Astrocyte of the spinal cord (primary cell): ENCODE results near the gene CBLL2.

Experiments used
- DNase-seq: peaks from one replicate; pipeline ENCODE4 v3.0.0; 2011; ENCODE audit warnings: low read depth, low spot score
- H3K4me3 ChIP-seq: 2 replicates; pipeline ENCODE4 v1.5.1; 2011; ENCODE audit warnings: low read depth, mild to moderate bottlenecking, low read length, moderate library complexity
- in situ Hi-C: cut with HindIII; loops from 2 replicates; pipeline ENCODE4 v1.10.0; 2017; ENCODE audit warnings: low sequenced_read_pairs
- TF ChIP-seq, protein P1 (sequence below): IDR thresholded peaks from 2 replicates; pipeline ENCODE4 v1.5.1; 2012; ENCODE audit warnings: low read depth, mild to moderate bottlenecking, low read length, inconsistent platforms

Gene CBLL2

GRCh38 chrX:22272613-22273012, at the start of gene CBLL2:
CBLL2 (plus strand) TSS chrX:22272913; CDS start chrX:22272992, 79 bp downstream.
- in situ Hi-C loops, result no loop called here
- no peak within 1 kb of the TSS for H3K4me3 ChIP-seq
- no peak for DNase-seq
- TF ChIP-seq, protein P1, sequence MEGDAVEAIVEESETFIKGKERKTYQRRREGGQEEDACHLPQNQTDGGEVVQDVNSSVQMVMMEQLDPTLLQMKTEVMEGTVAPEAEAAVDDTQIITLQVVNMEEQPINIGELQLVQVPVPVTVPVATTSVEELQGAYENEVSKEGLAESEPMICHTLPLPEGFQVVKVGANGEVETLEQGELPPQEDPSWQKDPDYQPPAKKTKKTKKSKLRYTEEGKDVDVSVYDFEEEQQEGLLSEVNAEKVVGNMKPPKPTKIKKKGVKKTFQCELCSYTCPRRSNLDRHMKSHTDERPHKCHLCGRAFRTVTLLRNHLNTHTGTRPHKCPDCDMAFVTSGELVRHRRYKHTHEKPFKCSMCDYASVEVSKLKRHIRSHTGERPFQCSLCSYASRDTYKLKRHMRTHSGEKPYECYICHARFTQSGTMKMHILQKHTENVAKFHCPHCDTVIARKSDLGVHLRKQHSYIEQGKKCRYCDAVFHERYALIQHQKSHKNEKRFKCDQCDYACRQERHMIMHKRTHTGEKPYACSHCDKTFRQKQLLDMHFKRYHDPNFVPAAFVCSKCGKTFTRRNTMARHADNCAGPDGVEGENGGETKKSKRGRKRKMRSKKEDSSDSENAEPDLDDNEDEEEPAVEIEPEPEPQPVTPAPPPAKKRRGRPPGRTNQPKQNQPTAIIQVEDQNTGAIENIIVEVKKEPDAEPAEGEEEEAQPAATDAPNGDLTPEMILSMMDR, result no peak

GRCh38 chrX:22234380-22234779, 38.3 kb upstream of the CBLL2 start:
- in situ Hi-C loops, result no loop called here
- TF ChIP-seq, protein P1, result no peak
- no peak overlapping the region for H3K4me3 ChIP-seq
- DNase-seq, result no peak

- DNase-seq, result peak; percentile 3
- in situ Hi-C loops, result no loop called here
- no peak overlapping the region for H3K4me3 ChIP-seq
- TF ChIP-seq, protein P1, result no peak
These were observed 35.2 kb upstream of the CBLL2 start for GRCh38 chrX:22237479-22237878.

DNA sequence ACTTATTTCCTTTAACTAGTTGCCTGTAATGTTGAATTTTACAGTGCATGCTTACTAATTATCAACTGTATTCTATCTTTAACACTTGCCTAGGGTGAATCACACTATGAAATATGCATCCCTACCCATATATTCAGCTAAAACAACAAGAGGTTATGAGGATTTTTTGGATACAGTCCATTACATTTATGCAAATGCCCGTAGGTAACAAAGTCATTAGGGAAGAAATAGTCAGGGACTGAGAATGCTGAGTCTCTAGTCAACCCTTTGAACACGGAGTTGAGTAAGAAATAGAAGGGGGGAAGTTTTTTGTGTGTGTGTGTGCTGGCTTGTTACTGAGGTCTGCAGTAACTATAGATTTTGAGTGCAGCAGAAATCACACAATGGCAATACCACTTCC, 26.1 kb upstream of the CBLL2 start:
- peak; percentile 28 for DNase-seq
- in situ Hi-C loops, result no loop called here
- H3K4me3 ChIP-seq, result no peak overlapping the region
- TF ChIP-seq, protein P1, result no peak

GRCh38 chrX:22247169-22247568, 25.5 kb upstream of the CBLL2 start:
- in situ Hi-C loops, result no loop called here
- DNase-seq, result peak; percentile 24
- no peak overlapping the region for H3K4me3 ChIP-seq
- TF ChIP-seq, protein P1, result no peak

GRCh38 chrX:22248401-22248800, 24.3 kb upstream of the CBLL2 start:
- H3K4me3 ChIP-seq, result no peak overlapping the region
- in situ Hi-C loops, result no loop called here
- DNase-seq, result no peak
- TF ChIP-seq, protein P1, result no peak

DNA sequence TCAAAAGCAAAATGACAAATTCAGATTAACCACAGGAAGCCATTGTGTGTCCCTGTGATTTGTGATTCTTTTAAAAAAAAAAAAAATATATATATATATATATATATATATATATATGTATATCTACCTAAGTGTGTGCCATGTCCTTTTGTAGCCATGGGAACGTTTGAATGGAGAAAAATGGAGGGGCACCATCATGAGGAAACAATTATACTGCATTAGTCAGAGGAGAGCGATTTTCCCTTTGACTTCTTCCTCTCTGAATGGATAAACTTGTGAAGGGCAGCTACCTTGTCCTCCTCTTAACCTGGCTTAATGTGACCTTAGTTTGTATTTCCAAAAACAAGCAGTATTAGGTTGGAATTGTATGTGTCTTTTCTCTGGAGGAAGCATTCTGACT, 23.3 kb upstream of the CBLL2 start:
- in situ Hi-C loops, result no loop called here
- no peak overlapping the region for H3K4me3 ChIP-seq
- DNase-seq, result no peak
- TF ChIP-seq, protein P1, result no peak
